Measurements from ENCODE around the gene SSBP3. TPM values are rescaled to one million over a fixed set of nuclear protein-coding genes. Genes with fewer than 3 reads are reported as not detected.
"Not testable (repeated sequence)": the region's sequence is repeated elsewhere in the genome, so short reads cannot be mapped to it uniquely, and the experiment has no call there.

SSBP3 gene
- total RNA-seq, 1 experiment from 2014 or later: 56.0 TPM

GRCh38 chr1:54354899-54355298 is 51.3 kb downstream of the SSBP3 start:
- Histone ChIP-seq H3K4me3 (no peak overlapping the region), H3K9me3 (replicated peaks) (no peaks in the 10 kb centered on the region), H3K27me3 (replicated peaks) (no peaks in the 10 kb centered on the region), H3K4me1 (replicated peaks) (peaks cover 53% of the 10 kb centered on the region), H3K27ac (no peak overlapping the region), H3K36me3 (peaks cover 44% of the 10 kb centered on the region)
- no peak for DNase-seq (ENCODE audit: low read depth in 1 of 2, low spot score in 2 of 2)

GRCh38 chr1:54353959-54354358 is 52.2 kb downstream of the SSBP3 start:
- peaks cover 39% of the 10 kb centered on the region for H3K36me3 ChIP-seq
- no peaks in the 10 kb centered on the region for H3K9me3 ChIP-seq (replicated peaks)
- H3K4me1 ChIP-seq (replicated peaks): peaks cover 49% of the 10 kb centered on the region
- H3K27me3 ChIP-seq (replicated peaks): no peaks in the 10 kb centered on the region
- no peak for DNase-seq (ENCODE audit: low read depth in 1 of 2, low spot score in 2 of 2)
- no peak overlapping the region for H3K4me3 ChIP-seq
- H3K27ac ChIP-seq: no peak overlapping the region

GRCh38 chr1:54352755-54353154 is 53.4 kb downstream of the SSBP3 start:
- H3K27ac ChIP-seq: peak overlapping the region; percentile 58
- peak; percentile 90 to 93 for DNase-seq (ENCODE audit: low read depth in 1 of 2, low spot score in 2 of 2)

GRCh38 chr1:54350360-54350759 is 55.8 kb downstream of the SSBP3 start:
- Histone ChIP-seq H3K4me1 (replicated peaks) (peaks cover 49% of the 10 kb centered on the region), H3K9me3 (replicated peaks) (no peaks in the 10 kb centered on the region), H3K4me3 (no peak overlapping the region), H3K27me3 (replicated peaks) (no peaks in the 10 kb centered on the region), H3K27ac (no peak overlapping the region), H3K36me3 (peaks cover 27% of the 10 kb centered on the region)
- DNase-seq (ENCODE audit: low read depth in 1 of 2, low spot score in 2 of 2): no peak

More at GRCh38 chr1:54352755-54353154, 53.4 kb downstream of the SSBP3 start:
- H3K4me1 ChIP-seq (replicated peaks): peaks cover 49% of the 10 kb centered on the region
- peaks cover 32% of the 10 kb centered on the region for H3K36me3 ChIP-seq
- no peaks in the 10 kb centered on the region for H3K27me3 ChIP-seq (replicated peaks)
- no peaks in the 10 kb centered on the region for H3K9me3 ChIP-seq (replicated peaks)
- no peak overlapping the region for H3K4me3 ChIP-seq

- Histone ChIP-seq H3K9me3 (replicated peaks) (no peaks in the 10 kb centered on the region), H3K4me1 (replicated peaks) (peaks cover 34% of the 10 kb centered on the region), H3K4me3 (no peak overlapping the region), H3K36me3 (peaks cover 24% of the 10 kb centered on the region), H3K27ac (no peak overlapping the region), H3K27me3 (replicated peaks) (no peaks in the 10 kb centered on the region)
- DNase-seq (ENCODE audit: low read depth in 1 of 2, low spot score in 2 of 2): no peak
These were observed 57.5 kb downstream of the SSBP3 start for GRCh38 chr1:54348700-54349021.

GRCh38 chr1:54347955-54348699 is 58.1 kb downstream of the SSBP3 start:
- Histone ChIP-seq H3K9me3 (replicated peaks) (no peaks in the 10 kb centered on the region), H3K27me3 (replicated peaks) (no peaks in the 10 kb centered on the region), H3K4me1 (replicated peaks) (peaks cover 29% of the 10 kb centered on the region), H3K36me3 (peaks cover 19% of the 10 kb centered on the region), H3K4me3 (no peak overlapping the region), H3K27ac (no peak overlapping the region)
- DNase-seq (ENCODE audit: low read depth in 1 of 2, low spot score in 2 of 2): no peak

GRCh38 chr1:54347261-54347954 is 58.8 kb downstream of the SSBP3 start:
- H3K27me3 ChIP-seq (replicated peaks): no peaks in the 10 kb centered on the region
- no peak overlapping the region for H3K4me3 ChIP-seq
- no peaks in the 10 kb centered on the region for H3K9me3 ChIP-seq (replicated peaks)
- peaks cover 22% of the 10 kb centered on the region for H3K4me1 ChIP-seq (replicated peaks)
- DNase-seq (ENCODE audit: low read depth in 1 of 2, low spot score in 2 of 2): no peak
- no peak overlapping the region for H3K27ac ChIP-seq
- H3K36me3 ChIP-seq: peaks cover 19% of the 10 kb centered on the region

- H3K4me1 ChIP-seq (replicated peaks); H3K27ac ChIP-seq; DNase-seq (ENCODE audit: low read depth in 1 of 2, low spot score in 2 of 2); H3K9me3 ChIP-seq (replicated peaks); H3K27me3 ChIP-seq (replicated peaks); H3K4me3 ChIP-seq: not testable (repeated sequence)
- H3K36me3 ChIP-seq: peaks cover 20% of the 10 kb centered on the region
These were observed 60.6 kb downstream of the SSBP3 start for GRCh38 chr1:54345548-54345947.

- H3K4me3 ChIP-seq: no peak overlapping the region
- H3K27me3 ChIP-seq (replicated peaks): no peaks in the 10 kb centered on the region
- H3K36me3 ChIP-seq: peaks cover 20% of the 10 kb centered on the region
- no peak overlapping the region for H3K27ac ChIP-seq
- DNase-seq (ENCODE audit: low read depth in 1 of 2, low spot score in 2 of 2): no peak
- H3K4me1 ChIP-seq (replicated peaks): peaks cover under 1% of the 10 kb centered on the region
- H3K9me3 ChIP-seq (replicated peaks): no peaks in the 10 kb centered on the region
These were observed 61.1 kb downstream of the SSBP3 start for GRCh38 chr1:54345116-54345515.

GRCh38 chr1:54342742-54343687 is 63.2 kb downstream of the SSBP3 start:
- no peaks in the 10 kb centered on the region for H3K9me3 ChIP-seq (replicated peaks)
- no peak overlapping the region for H3K27ac ChIP-seq
- H3K4me1 ChIP-seq (replicated peaks): peaks cover 12% of the 10 kb centered on the region
- H3K4me3 ChIP-seq: no peak overlapping the region
- no peaks in the 10 kb centered on the region for H3K27me3 ChIP-seq (replicated peaks)
- no peak for DNase-seq (ENCODE audit: low read depth in 1 of 2, low spot score in 2 of 2)
- peaks cover 14% of the 10 kb centered on the region for H3K36me3 ChIP-seq

GRCh38 chr1:54342288-54342687 is 63.9 kb downstream of the SSBP3 start:
- Histone ChIP-seq H3K27ac (no peak overlapping the region), H3K4me3 (no peak overlapping the region), H3K36me3 (peaks cover 14% of the 10 kb centered on the region), H3K9me3 (replicated peaks) (no peaks in the 10 kb centered on the region), H3K27me3 (replicated peaks) (no peaks in the 10 kb centered on the region), H3K4me1 (replicated peaks) (peaks cover 19% of the 10 kb centered on the region)
- DNase-seq (ENCODE audit: low read depth in 1 of 2, low spot score in 2 of 2): no peak

GRCh38 chr1:54341763-54342162 is 64.4 kb downstream of the SSBP3 start:
- H3K4me3 ChIP-seq: no peak overlapping the region
- no peak overlapping the region for H3K27ac ChIP-seq
- H3K9me3 ChIP-seq (replicated peaks): no peaks in the 10 kb centered on the region
- peaks cover 18% of the 10 kb centered on the region for H3K36me3 ChIP-seq
- no peak for DNase-seq (ENCODE audit: low read depth in 1 of 2, low spot score in 2 of 2)
- H3K27me3 ChIP-seq (replicated peaks): no peaks in the 10 kb centered on the region
- peaks cover 24% of the 10 kb centered on the region for H3K4me1 ChIP-seq (replicated peaks)

- Histone ChIP-seq H3K9me3 (replicated peaks) (no peaks in the 10 kb centered on the region), H3K27ac (no peak overlapping the region), H3K4me1 (replicated peaks) (peaks cover 32% of the 10 kb centered on the region), H3K4me3 (no peak overlapping the region), H3K36me3 (peaks cover 23% of the 10 kb centered on the region), H3K27me3 (replicated peaks) (no peaks in the 10 kb centered on the region)
- no peak for DNase-seq (ENCODE audit: low read depth in 1 of 2, low spot score in 2 of 2)
These were observed 65.3 kb downstream of the SSBP3 start for GRCh38 chr1:54340878-54341277.

GRCh38 chr1:54340434-54340833 is 65.8 kb downstream of the SSBP3 start:
- DNase-seq (ENCODE audit: low read depth in 1 of 2, low spot score in 2 of 2): no peak
- H3K4me1 ChIP-seq (replicated peaks): peaks cover 37% of the 10 kb centered on the region
- H3K4me3 ChIP-seq: no peak overlapping the region
- no peak overlapping the region for H3K27ac ChIP-seq
- H3K27me3 ChIP-seq (replicated peaks): no peaks in the 10 kb centered on the region
- peaks cover 23% of the 10 kb centered on the region for H3K36me3 ChIP-seq
- no peaks in the 10 kb centered on the region for H3K9me3 ChIP-seq (replicated peaks)
